Fibroblast of lung (primary cell): ENCODE results near the gene TNS3.

Source experiments
- EZH2 ChIP-seq: IDR thresholded peaks from 2 replicates; pipeline ENCODE4 v1.5.1; 2012; ENCODE audit warnings: low read length, control low read depth, mild to moderate bottlenecking; ENCODE audit errors: missing control alignments
- TF ChIP-seq, protein P1 (sequence below), 2 donors: IDR thresholded peaks in 1 of 2; conservative IDR thresholded peaks in 1 of 2; 1 replicate in 1 of 2; 2 replicates in 1 of 2; pipeline ENCODE4 v1.5.1; 2011 to 2012; ENCODE audit warnings: low read length in 2 of 2, control low read depth in 1 of 2, inconsistent platforms in 1 of 2, low read depth in 1 of 2, mild to moderate bottlenecking in 1 of 2

DNA sequence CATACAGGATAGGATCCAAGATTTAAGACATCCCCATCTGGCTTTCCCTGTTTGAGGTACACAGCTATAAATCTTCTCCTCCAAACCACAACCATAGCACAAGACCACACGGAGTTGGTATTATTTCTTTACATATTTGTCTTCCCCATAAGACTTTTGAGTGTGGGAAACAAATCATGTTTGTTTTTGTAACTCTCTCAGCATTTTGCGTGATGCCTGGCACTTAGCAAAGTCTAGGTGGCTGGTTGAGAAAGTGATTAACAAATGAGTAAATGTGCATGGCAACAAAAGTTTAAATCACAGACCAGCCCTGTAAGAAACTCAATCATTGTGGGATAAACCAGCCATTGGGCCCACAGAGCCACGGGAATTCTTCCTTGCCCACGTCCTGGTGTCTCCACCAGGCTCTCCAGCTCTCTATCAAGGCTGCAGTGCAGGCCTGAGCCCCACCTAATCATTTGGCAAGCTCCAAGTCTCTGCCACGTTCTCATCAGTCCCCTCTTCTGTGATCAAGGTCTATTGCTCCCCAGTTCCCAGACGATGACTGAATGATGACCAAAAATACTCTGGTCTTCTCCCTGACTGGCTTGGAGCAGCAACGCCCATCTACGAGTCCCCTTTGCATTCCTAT is 317.8 kb downstream of the TNS3 start:
- TF ChIP-seq, protein P1, sequence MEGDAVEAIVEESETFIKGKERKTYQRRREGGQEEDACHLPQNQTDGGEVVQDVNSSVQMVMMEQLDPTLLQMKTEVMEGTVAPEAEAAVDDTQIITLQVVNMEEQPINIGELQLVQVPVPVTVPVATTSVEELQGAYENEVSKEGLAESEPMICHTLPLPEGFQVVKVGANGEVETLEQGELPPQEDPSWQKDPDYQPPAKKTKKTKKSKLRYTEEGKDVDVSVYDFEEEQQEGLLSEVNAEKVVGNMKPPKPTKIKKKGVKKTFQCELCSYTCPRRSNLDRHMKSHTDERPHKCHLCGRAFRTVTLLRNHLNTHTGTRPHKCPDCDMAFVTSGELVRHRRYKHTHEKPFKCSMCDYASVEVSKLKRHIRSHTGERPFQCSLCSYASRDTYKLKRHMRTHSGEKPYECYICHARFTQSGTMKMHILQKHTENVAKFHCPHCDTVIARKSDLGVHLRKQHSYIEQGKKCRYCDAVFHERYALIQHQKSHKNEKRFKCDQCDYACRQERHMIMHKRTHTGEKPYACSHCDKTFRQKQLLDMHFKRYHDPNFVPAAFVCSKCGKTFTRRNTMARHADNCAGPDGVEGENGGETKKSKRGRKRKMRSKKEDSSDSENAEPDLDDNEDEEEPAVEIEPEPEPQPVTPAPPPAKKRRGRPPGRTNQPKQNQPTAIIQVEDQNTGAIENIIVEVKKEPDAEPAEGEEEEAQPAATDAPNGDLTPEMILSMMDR (conservative IDR thresholded peaks at IDR 0.05 in 1 of 2, IDR thresholded peaks at IDR 0.05 in 1 of 2; ENCODE audit: low read depth in 1 of 2, low read length in 2 of 2): no peak
- no peak for TF ChIP-seq EZH2
